Measurements from ENCODE around the gene ACAT1.
"Not testable (repeated sequence)": the region's sequence is repeated elsewhere in the genome, so short reads cannot be mapped to it uniquely, and the experiment has no call there.

Gene ACAT1

GRCh38 chr11:108121274-108122155 lies at the start of gene ACAT1:
Gene ACAT1, plus strand, starts transcription at chr11:108121567. Its CDS starts 40 bp downstream, at chr11:108121607.
- DNase-seq (ENCODE audit: low spot score): peak; percentile 71

- no peak for DNase-seq (ENCODE audit: low spot score)
Measured at GRCh38 chr11:108084811-108085210, 36.6 kb upstream of the ACAT1 start.

GRCh38 chr11:108085672-108086071 lies 35.7 kb upstream of the ACAT1 start:
- no peak for DNase-seq (ENCODE audit: low spot score)

- DNase-seq (ENCODE audit: low spot score): no peak
Measured at GRCh38 chr11:108092134-108092533, 29.2 kb upstream of the ACAT1 start.

GRCh38 chr11:108093128-108093904 lies 28.1 kb upstream of the ACAT1 start:
- DNase-seq (ENCODE audit: low spot score): no peak

- no peak for DNase-seq (ENCODE audit: low spot score)
Measured at GRCh38 chr11:108097179-108097578, 24.2 kb upstream of the ACAT1 start.

- DNase-seq (ENCODE audit: low spot score): no peak
Measured at GRCh38 chr11:108101090-108101775, 20.1 kb upstream of the ACAT1 start.

- no peak for DNase-seq (ENCODE audit: low spot score)
Measured at GRCh38 chr11:108111126-108111525, 10.2 kb upstream of the ACAT1 start.

GRCh38 chr11:108112057-108112456 lies 9.3 kb upstream of the ACAT1 start:
- no peak for DNase-seq (ENCODE audit: low spot score)

GRCh38 chr11:108115500-108116140 lies 5.7 kb upstream of the ACAT1 start:
- DNase-seq (ENCODE audit: low spot score): no peak

GRCh38 chr11:108117746-108118371 lies 3.5 kb upstream of the ACAT1 start:
- DNase-seq (ENCODE audit: low spot score): no peak

- DNase-seq (ENCODE audit: low spot score): not testable (repeated sequence)
Measured at GRCh38 chr11:108120936-108121273, 462 bp upstream of the ACAT1 start.

- DNase-seq (ENCODE audit: low spot score): no peak
Measured at GRCh38 chr11:108122166-108122628, 830 bp downstream of the ACAT1 start.

- DNase-seq (ENCODE audit: low spot score): no peak
Measured at GRCh38 chr11:108125096-108125495, 3.7 kb downstream of the ACAT1 start.

GRCh38 chr11:108128772-108129171 lies 7.4 kb downstream of the ACAT1 start:
- no peak for DNase-seq (ENCODE audit: low spot score)

- no peak for DNase-seq (ENCODE audit: low spot score)
Measured at GRCh38 chr11:108131993-108132392, 10.6 kb downstream of the ACAT1 start.

GRCh38 chr11:108132993-108133538 lies 11.7 kb downstream of the ACAT1 start:
- not testable (repeated sequence) for DNase-seq (ENCODE audit: low spot score)

GRCh38 chr11:108135845-108136544 lies 14.6 kb downstream of the ACAT1 start:
- no peak for DNase-seq (ENCODE audit: low spot score)

- DNase-seq (ENCODE audit: low spot score): no peak
Measured at GRCh38 chr11:108137212-108137611, 15.8 kb downstream of the ACAT1 start.

GRCh38 chr11:108142304-108142703 lies 20.9 kb downstream of the ACAT1 start:
- no peak for DNase-seq (ENCODE audit: low spot score)

- no peak for DNase-seq (ENCODE audit: low spot score)
Measured at GRCh38 chr11:108144615-108145014, 23.2 kb downstream of the ACAT1 start.
